ENCODE results near the gene FBXW7.

Gene FBXW7

DNA sequence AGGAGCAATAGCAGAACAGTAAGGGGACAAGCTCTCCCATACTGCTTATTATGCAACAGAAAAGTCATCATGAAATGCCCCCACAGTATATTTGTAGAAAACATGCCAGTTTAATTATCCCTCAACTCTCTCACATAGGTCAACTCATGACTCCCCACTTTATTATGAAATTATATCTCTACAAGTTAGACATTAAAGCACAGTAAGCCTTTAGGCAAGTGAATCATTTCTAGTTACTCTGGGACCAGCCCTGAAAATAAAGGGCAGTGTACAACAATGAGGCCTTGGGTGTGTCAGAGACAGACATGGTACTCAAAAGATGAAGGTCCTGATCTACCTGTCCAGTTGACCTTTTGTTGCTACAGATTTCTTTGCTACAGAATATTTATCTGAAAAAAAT is 191.9 kb downstream of the FBXW7 start:
- TF ChIP-seq, protein P1, sequence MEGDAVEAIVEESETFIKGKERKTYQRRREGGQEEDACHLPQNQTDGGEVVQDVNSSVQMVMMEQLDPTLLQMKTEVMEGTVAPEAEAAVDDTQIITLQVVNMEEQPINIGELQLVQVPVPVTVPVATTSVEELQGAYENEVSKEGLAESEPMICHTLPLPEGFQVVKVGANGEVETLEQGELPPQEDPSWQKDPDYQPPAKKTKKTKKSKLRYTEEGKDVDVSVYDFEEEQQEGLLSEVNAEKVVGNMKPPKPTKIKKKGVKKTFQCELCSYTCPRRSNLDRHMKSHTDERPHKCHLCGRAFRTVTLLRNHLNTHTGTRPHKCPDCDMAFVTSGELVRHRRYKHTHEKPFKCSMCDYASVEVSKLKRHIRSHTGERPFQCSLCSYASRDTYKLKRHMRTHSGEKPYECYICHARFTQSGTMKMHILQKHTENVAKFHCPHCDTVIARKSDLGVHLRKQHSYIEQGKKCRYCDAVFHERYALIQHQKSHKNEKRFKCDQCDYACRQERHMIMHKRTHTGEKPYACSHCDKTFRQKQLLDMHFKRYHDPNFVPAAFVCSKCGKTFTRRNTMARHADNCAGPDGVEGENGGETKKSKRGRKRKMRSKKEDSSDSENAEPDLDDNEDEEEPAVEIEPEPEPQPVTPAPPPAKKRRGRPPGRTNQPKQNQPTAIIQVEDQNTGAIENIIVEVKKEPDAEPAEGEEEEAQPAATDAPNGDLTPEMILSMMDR (IDR thresholded peaks at IDR 0.05; ENCODE audit: low read depth, low read length, missing control alignments): no peak
- H3K4me3 ChIP-seq (ENCODE audit: low read depth, low read length): no peak overlapping the region
- in situ Hi-C loops (cut with HindIII; ENCODE audit: low sequenced_read_pairs): no loop called here
- no peak for DNase-seq (ENCODE audit: low read depth)

DNA sequence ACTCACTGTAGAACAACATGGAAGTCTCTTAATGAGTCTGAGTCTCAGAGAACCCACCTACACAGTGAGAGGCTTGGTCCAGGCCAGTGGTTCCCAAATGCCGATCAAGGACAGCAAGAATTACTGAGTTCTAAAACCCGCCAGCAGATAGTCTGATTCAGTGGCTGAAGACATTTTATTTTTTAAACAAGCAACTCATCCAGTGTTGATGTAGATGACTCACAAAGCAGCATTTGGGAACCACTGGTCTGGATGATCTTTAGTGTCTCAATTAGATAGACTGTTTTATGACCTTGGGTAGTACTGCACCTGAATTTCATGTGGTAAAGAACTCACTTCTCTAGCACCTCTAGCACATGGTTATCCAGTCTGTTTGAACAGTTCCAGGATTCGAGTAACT is 193.6 kb downstream of the FBXW7 start:
- TF ChIP-seq, protein P1 (IDR thresholded peaks at IDR 0.05; ENCODE audit: low read depth, low read length, missing control alignments): no peak
- no peak for DNase-seq (ENCODE audit: low read depth)
- in situ Hi-C loops (cut with HindIII; ENCODE audit: low sequenced_read_pairs): no loop called here
- H3K4me3 ChIP-seq (ENCODE audit: low read depth, low read length): no peak overlapping the region

DNA sequence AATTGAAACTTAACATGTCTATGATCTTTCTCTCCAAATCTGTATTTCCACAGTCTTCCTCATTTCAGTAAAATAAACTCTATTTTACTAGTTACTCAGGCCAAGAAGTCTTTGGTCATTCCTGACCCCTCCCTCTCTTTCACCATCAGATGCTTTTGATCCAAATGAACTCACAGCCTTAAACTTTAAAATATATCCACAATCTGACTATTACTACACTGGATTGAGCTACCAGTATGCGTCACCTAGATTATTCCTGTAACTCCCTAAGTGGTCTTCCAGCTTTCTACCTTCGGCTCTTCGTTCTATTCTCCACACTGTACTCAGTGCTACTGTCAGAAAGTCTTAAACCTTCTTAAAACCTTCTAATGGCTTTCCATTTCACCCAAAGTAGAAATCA is 195.1 kb downstream of the FBXW7 start:
- no peak overlapping the region for H3K4me3 ChIP-seq (ENCODE audit: low read depth, low read length)
- in situ Hi-C loops (cut with HindIII; ENCODE audit: low sequenced_read_pairs): no loop called here
- no peak for DNase-seq (ENCODE audit: low read depth)
- TF ChIP-seq, protein P1 (IDR thresholded peaks at IDR 0.05; ENCODE audit: low read depth, low read length, missing control alignments): no peak

DNA sequence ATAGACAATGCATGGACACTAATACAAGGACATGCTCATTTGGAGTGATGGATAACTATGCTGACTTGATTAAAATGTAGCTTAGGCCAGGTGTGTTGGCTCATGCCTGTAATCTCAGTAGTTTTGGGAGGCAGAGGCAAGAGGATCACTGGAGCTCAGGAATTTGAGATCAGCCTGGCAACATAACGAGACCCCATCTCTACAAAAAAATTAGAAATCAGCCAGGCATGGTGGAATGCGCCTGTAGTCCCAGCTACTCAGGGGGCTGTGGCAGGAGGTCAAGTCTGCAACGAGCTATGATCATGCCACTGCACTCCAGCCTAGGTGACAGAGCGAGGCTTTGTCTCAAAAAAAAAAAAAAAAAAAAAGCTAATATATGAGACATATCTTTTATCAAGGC is 196.3 kb downstream of the FBXW7 start:
- H3K4me3 ChIP-seq (ENCODE audit: low read depth, low read length): no peak overlapping the region
- no peak for DNase-seq (ENCODE audit: low read depth)
- TF ChIP-seq, protein P1 (IDR thresholded peaks at IDR 0.05; ENCODE audit: low read depth, low read length, missing control alignments): no peak
- in situ Hi-C loops (cut with HindIII; ENCODE audit: low sequenced_read_pairs): no loop called here

DNA sequence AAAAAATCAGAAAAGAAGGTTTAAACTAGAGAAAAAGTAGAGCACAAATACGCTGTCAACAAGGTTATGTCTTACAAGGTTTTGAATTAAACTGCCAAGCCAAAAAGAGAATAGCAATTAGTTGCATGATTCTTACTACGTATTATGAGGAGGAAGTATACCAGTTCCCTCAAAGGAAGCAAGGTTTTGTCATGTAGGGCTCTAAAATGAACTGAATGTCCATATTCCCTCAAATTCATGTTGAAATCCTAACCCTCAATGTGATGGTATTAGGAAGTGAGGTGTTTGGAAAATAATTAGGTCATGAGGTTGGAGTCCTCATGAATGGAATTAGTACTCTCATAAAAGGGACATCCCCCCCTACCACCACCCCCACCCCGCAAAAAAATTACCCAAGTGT is 201.0 kb downstream of the FBXW7 start:
- TF ChIP-seq, protein P1 (IDR thresholded peaks at IDR 0.05; ENCODE audit: low read depth, low read length, missing control alignments): no peak
- H3K4me3 ChIP-seq (ENCODE audit: low read depth, low read length): no peak overlapping the region
- in situ Hi-C loops (cut with HindIII; ENCODE audit: low sequenced_read_pairs): no loop called here
- no peak for DNase-seq (ENCODE audit: low read depth)

DNA sequence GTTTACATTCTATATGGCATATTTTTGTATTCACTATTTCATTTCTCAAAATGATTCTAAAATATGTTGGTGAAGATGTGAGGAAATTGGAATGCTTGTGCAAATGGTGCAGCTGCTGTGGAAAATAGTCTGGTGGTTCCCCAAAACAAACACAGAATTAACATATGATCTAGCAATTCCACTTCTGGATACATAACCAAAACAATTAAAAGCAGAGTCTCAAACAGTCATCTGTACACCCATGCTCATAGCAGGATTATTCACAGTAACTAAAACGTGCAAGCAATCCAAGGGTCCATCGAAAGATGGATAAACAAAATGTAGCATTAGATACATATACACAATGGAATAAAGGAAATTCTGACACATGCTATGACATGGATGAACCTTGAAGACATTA is 204.8 kb downstream of the FBXW7 start:
- H3K4me3 ChIP-seq (ENCODE audit: low read depth, low read length): no peak overlapping the region
- DNase-seq (ENCODE audit: low read depth): no peak
- TF ChIP-seq, protein P1 (IDR thresholded peaks at IDR 0.05; ENCODE audit: low read depth, low read length, missing control alignments): no peak
- in situ Hi-C loops (cut with HindIII; ENCODE audit: low sequenced_read_pairs): no loop called here

DNA sequence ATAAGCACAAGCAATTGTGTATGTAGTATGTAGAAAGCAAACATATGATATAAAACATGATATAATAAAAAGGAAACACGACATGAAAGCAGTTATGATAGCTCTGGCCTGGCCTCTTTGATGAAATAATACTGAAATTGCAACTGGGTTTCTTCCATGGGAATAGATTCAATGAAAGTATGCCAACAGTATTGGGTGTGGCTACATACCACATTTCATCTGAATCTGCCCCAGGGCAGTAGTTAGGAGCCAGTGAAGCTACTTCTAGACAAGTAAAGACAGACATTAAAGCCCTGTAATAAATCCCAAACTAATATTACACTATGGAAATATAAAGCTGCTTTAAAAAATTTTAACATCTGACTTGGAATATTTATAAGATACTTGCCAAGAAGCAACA is 207.3 kb downstream of the FBXW7 start:
- no peak for DNase-seq (ENCODE audit: low read depth)
- in situ Hi-C loops (cut with HindIII; ENCODE audit: low sequenced_read_pairs): no loop called here
- TF ChIP-seq, protein P1 (IDR thresholded peaks at IDR 0.05; ENCODE audit: low read depth, low read length, missing control alignments): no peak
- no peak overlapping the region for H3K4me3 ChIP-seq (ENCODE audit: low read depth, low read length)

All from astrocyte of the cerebellum (primary cell).